H1 (cell line): Measurements from ENCODE around the gene CACNB2. TPM values are rescaled to one million over a fixed set of nuclear protein-coding genes. Genes with fewer than 3 reads are reported as not detected.

Experiments used
- CHD1 ChIP-seq: IDR thresholded peaks from 2 replicates; pipeline ENCODE4 v1.6.1; 2012; ENCODE audit warnings: low read depth, low read length, improper control_type of control experiment
- CHD2 ChIP-seq: IDR thresholded peaks from 2 replicates; pipeline ENCODE4 v1.6.1; 2012; ENCODE audit warnings: low read length, improper control_type of control experiment
- CTBP2 ChIP-seq: IDR thresholded peaks from 2 replicates; pipeline ENCODE4 v1.7.0; 2011; ENCODE audit warnings: borderline replicate concordance, mild to moderate bottlenecking, moderate library complexity, mixed read lengths, low read length; ENCODE audit not compliant: insufficient read depth, insufficient read length
- NRF1 ChIP-seq: IDR thresholded peaks from 2 replicates; pipeline ENCODE4 v1.6.1; 2011; ENCODE audit warnings: mild to moderate bottlenecking, low read depth, low read length, improper control_type of control experiment
- RNF2 ChIP-seq: fragments of 200-900, 300-1000 bp; sonication (generic); IDR thresholded peaks from 2 replicates; pipeline ENCODE4 v1.7.1; 2016; ENCODE audit warnings: borderline replicate concordance, low read depth, mild to moderate bottlenecking, antibody characterized with exemption, low read length; ENCODE audit not compliant: poor library complexity, severe bottlenecking; ENCODE audit errors: missing control alignments
- SIN3A ChIP-seq, 2 experiments: IDR thresholded peaks in 1 of 2; conservative IDR thresholded peaks in 1 of 2; 2 replicates each; pipeline ENCODE4 v1.6.1; 2011 to 2012; ENCODE audit warnings: low read length in 2 of 2, improper control_type of control experiment in 1 of 2, low read depth in 1 of 2, mild to moderate bottlenecking in 1 of 2
- SRF ChIP-seq: IDR thresholded peaks from 2 replicates; pipeline ENCODE4 v1.6.1; 2011; ENCODE audit warnings: mild to moderate bottlenecking, low read depth, low read length, moderate library complexity
- TAF1 ChIP-seq: IDR thresholded peaks from 2 replicates; pipeline ENCODE4 v1.6.1; 2011; ENCODE audit warnings: mild to moderate bottlenecking, low read depth, low read length
- TCF12 ChIP-seq: IDR thresholded peaks from 2 replicates; pipeline ENCODE4 v1.6.1; 2011; ENCODE audit warnings: low read depth, mild to moderate bottlenecking, low read length
- polyA plus RNA-seq, 7 experiments: library from polyadenylated mRNA; depleted of rRNA in 3 of 7; stranded (reverse) in 5 of 7; unstranded in 2 of 7; fragments of >200 nt in 5 of 7; fragments of 200-250 nt in 2 of 7; gene quantifications; 1 replicate in 5 of 7; 2 replicates in 1 of 7; 4 replicates in 1 of 7; pipeline versions ENCODE4 v1.2.1 to v1.2.3, GENCODE V29; 2011 to 2013; ENCODE audit warnings: missing spikeins in 2 of 7, mixed read lengths in 2 of 7
- total RNA-seq: library from RNA; stranded (reverse); fragmentation: NEBNext Ultra II Directional; extraction: Animal tissue kit (Norgen Biotek cat#: 25700); gene quantifications from 2 replicates; pipeline ENCODE4 v1.2.1, GENCODE V29; 2021

The CACNB2 gene
- total and polyA plus RNA-seq, 2 of the 8 experiments (the other 6 are each of a cell fraction or from before 2014, with no cell fraction given): 2.4 to 3.2 TPM

DNA sequence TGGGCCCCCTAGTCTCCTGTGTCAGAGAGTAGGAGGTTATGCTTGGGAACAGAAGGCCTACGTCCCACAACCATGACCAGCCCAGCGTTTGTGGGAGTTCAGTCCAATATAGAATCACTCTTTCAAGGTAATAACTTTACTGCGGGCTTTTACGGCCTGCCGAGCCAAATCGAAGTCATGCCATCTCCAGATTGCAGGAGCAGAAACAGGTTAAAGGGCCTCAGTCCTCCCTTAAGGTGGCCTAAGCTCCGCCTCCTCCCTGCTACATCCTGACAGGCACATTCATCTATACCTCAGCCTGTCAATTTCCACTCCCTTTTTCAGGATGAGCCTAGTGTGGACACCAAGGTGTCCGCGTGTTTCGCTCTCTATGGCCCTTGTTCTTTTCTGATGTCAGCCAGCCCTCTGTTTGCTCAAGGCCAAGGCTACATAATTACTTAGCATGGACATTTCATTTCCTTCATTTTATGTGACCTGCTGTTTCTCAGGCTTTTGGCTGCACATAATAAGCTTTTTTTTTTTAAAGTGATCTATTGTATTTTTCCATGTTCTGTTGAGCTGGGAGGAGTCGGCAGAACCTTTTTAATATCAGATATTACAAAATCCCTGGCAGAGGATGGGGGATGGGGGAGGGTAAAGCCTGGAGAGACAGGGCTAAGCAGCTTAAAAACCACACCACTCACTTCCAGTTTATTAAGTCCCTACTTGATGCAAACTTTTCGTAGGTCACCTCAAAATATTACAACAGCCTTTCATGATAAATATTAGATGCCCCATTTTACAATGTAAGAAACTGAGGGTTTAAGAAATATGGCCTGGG, 84.6 kb downstream of the CACNB2 start (continued):
- no peak for TF ChIP-seq TCF12
- TF ChIP-seq CHD1: no peak
- no peak for TF ChIP-seq SIN3A (conservative IDR thresholded peaks at IDR 0.05 in 1 of 2, IDR thresholded peaks at IDR 0.05 in 1 of 2; ENCODE audit: low read depth in 1 of 2, low read length in 2 of 2)
- no peak for TF ChIP-seq RNF2
- no peak for TF ChIP-seq CTBP2
- no peak for TF ChIP-seq TAF1
- no peak for TF ChIP-seq SRF
- TF ChIP-seq NRF1: no peak
- no peak for TF ChIP-seq CHD2
- TF ChIP-seq, all 59 proteins: peak for 0
